Stimulated activated CD4-positive, alpha-beta T cell treated with anti-CD3 and anti-CD28 coated beads, Interleukin-2, amount 100 ng/mL, for 48 hours (primary cell): ENCODE measurements around the gene IL2RA.
A peak's percentile ranks its signal among the peaks of the same experiment; 100 is the strongest.
"Not testable (repeated sequence)": the region's sequence is repeated elsewhere in the genome, so short reads cannot be mapped to it uniquely, and the experiment has no call there.

ENCODE experiments used
- DNase-seq, 2 donors: peaks; one replicate each; pipeline ENCODE4 v3.0.0-alpha.2; 2020

IL2RA gene

DNA sequence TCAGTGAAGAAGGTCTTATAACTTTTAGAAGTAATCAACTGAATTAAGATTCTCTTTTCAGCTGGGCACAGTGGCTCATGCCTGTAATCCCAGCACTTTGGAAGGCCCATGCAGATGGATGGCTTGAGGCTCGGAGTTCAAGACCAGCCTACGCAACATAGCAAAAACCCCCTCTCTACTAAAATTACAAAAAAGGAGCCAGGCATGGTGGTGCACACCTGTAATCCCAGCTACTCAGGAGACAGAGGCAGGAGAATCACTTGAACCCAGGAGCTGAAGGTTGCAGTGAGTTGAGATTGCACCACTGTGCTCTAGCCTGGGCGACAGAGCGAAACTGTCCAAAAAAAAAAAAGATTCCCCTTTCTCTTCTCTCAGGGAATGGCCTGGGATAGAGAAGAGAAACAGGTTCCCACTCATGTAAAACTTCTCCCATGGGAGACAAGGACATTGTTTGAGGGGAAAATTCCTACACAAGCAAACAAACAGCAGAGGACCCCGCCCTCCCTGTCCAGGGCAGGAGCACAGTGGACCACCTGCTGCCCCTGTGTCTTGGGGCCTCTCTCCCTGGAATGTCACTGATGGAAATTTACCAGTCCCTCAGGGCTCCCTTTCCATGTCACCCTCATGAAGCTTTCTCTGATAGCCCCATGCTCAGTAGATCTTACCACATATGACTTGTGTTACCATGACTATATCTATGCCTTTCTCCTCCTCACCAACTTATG, 5.6 kb downstream of the IL2RA start:
- no peak for DNase-seq

DNA sequence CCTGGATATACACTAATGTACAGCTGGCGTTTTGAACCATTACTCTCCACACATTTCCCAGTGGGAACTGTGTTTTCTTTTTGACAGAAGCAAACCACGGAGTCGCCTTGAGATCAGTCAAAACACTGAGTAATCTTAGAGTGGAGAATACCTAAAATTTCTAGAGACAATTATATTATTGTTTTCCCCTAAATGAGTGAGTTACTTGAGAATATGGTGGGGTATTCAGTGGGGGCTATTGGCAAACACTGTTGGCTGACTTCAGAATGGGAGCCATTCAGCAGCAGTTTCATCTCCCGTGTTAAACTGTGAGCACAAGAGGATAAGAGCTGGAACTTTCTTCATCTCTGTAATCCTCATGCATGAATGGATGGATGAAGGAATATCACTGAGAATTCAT, 6.2 kb downstream of the IL2RA start:
- no peak for DNase-seq

DNA sequence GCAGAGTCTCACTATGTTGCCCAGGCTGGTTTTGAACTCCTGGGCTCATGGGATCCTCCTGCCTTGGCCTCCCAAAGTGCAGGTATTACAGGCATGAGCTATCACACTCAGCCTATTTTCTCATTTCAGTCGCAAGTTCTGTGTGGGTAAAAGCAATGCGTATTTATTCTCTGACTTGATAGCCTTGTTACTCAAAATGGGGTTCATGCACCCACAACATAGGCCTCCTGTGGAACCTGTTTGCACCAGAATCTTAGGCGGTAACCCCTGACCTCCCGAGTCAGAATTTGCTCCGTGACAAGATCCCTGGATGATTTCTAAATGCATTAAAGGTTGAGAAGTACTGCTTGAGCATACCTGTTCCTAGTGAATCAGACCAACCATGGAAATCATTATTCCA, 7.3 kb downstream of the IL2RA start:
- DNase-seq = no peak

- DNase-seq = no peak
Measured at GRCh38 chr10:6053816-6054631, 8.1 kb downstream of the IL2RA start.

GRCh38 chr10:6053303-6053702, 8.9 kb downstream of the IL2RA start:
- DNase-seq = no peak

DNA sequence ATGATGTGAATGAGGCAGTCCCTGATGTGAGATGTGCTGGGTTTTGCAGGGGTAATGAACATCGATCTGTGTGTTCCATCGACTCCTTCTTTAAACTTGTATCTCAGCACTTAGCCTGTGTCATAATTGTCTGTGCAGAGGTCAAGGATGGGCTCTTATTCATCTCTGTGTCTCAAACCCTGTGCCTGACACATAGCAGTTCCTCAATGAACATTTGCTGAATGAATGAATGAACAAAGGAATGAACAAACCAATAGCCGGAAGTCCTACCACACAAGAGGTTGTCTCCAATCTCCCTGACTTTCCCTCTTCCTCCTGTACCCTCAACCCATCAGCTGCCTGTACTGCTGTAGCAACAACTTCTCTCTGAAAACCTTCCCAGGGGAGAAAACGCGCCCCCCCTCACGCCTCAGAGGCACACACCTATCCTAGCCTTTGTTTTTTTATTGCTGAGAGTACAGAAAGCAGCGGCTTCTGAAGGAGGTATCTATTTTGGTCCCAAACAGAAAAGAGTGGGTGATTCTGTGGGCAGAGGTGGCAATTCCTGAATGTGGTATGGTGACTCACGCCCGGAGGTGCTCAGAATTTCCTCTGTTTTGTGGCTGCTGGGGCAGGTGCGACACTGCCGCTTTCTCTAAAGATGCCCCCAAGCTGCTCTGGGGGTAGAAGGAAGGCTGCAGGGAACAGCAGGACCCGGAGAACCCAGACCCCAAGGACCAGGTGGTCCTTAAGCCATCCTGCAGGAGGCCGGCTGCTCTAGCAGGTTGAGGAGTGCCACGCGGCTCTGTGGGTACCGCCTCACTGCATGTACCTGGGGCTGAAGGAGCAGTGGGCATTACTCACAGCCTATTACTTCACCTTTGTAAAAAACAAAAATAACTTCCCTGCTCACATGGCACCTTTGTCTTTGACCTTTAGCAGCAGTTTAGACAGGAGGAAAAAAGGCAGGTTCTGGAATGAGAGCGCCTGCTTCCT, 9.6 kb downstream of the IL2RA start:
- peak; percentile 70 to 73 for DNase-seq

- DNase-seq = peak; percentile 77 to 87
Measured at GRCh38 chr10:6050801-6051445, 11.2 kb downstream of the IL2RA start.

DNA sequence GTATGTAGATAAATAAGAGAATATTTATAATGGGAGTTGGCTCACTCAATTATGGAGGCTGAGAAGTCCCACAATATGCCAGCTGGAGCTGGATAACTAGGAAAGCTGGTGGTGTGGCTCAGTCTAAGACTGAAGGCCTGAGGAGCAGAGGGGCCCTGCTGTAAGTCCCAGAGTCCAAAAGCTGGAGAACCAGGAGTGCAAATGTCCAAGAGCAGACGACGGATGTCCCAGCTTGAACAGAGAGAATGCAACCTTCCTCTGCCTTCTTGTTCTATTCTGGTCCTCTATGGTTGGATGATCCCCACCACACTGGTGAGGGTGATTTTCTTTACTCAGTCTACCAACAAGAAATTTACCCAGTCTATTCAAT, 13.2 kb downstream of the IL2RA start:
- no peak for DNase-seq

DNA sequence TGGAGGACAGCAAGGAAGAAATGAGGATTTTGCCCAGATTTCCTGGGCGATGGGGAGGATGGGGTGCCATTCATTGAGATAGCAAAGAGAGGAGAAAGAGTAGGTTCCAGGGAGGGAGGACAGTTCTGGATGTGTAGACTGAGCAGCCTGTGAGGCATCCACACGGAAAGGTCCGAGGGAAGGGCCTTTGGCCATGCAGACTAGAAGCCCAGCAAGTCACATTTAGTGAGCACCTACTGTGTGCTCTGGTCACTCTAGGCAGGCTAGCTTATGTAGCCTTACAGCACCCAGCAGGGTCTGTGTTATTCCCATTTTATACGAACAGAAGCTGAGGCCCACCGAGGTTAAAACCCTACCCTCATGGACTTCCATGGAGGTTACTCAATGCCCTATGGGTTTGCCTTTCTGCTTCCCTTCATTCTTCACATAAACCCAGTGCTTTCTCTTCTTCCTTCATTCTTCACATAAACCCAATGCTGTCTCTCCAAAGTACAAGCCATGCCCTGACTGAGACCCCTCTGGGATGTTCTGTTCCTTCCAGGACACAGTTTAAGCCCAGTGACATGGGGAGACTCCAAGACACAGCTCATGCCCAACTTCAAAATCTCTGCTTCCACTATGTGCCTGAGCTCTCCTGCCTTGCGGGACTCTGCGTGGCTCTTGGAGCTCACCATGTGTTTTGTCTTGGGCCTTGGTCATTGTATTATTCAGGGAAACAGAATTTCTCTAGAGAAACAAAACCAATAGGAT, 13.7 kb downstream of the IL2RA start:
- DNase-seq = no peak

DNA sequence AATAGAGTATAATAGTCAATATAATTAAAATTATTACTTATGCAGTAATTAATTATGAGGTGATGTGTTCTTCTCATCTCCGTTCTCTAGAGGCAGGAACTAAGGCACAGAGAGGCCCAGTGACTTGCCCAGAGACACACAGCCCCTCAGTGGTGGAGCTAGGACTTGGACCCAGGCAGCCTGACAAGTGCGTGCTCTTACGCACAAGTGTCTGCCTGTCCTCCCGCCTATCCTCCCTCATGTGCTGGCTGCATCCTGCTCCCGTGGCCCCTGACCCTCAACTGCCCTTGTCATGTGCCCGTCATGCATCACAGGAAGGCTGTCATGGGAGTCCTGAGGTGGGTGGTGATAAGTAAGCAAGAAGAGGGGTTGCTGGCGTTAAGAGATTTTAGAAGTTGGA, 14.3 kb downstream of the IL2RA start:
- DNase-seq = no peak

- no peak for DNase-seq
Measured at GRCh38 chr10:6046773-6047611, 15.2 kb downstream of the IL2RA start.

DNA sequence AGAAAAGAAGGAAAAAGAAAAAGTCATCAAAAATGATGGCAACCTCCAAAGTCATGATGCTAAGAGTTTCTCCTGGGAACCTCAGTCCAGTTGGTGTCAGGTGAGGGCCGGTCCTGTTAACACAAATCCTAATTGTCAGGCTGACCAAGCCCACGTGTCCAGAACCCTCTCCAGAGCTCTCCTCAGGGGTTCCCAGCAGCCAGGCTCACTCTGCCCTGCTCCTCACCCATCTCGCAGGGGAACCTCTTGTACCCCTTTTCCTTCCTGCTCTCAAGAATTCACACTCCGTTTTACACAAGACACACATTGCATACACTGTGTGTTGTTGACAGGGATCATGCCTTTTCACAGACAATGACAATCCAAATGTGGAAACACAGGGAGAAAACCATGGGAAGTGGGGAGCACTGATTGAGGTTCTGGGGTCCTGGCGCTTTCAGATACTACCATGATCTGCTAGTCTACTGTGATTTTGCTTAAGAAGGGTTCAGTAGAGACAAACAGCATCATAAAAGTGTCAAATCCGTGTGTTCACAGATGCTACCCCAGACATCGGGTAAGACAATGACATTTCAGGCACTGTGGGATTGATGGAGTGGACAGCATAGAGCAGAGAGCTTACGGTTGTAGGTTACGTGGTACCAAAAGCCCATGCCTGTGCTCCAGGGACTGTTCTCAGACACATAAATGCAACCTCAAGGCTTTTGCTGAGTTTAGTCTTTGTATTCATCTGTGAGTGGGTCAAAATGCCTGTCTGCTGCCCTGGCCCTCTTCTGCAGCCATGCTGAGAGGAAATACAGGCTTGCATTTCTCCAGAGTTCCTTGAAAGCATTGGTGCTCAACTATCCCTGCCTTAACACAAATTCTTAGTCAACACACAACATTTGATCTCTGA, 16.0 kb downstream of the IL2RA start:
- DNase-seq = no peak

DNA sequence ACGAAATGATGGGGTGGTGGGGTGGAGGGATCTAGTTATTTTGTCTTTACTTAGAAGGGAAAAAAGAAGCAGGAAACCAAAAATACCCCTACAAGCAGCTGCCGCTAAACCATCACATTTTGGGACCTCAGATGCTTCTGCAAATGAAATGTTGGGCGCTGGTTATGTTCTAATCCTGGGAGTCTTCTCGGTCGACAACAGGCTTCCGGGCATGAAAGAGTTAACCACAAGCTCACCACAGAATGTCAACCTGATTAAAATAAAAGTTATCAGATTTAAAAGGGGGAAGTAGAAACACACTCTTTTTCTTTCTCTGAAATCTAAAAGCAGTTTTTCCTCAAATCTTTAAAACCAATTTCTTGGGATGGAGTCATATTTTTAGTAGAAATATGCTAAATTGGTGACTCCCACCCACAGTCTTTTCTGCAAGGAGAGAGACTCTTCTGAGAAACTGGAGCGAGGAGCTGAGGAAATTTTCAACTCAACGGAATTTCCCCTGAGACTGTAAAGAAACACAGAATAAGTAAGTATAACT, 16.8 kb downstream of the IL2RA start:
- no peak for DNase-seq

DNA sequence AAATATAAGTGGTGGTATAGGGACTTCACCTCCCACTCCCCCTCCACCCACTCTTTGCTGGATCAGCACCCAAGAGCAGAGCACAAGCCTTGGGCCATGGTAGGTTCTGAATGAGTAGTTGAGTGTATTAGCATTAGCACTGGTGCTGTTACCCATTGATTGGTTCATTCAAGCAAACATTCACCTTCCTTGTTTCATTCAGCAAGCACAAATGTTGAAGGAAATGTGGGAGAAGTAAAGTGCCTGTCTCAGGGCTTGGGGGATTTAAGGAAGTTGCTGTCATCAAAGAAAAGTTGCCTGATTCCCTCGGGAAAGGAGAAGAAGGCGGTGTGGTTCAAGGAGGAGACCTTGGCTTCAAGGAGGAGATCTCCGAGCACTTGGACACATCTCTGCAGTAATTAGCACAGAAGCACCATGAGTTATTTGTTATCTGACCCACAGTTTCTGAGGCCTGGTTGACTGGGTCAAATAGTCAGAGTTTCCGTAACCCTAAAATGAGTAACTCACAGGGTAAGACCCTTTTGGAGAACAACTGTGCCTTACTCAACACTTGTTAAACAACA, 17.3 kb downstream of the IL2RA start:
- no peak for DNase-seq

- DNase-seq = no peak
Measured at GRCh38 chr10:6044060-6044459, 18.1 kb downstream of the IL2RA start.

- DNase-seq = not testable (repeated sequence)
Measured at GRCh38 chr10:6043377-6043776, 18.8 kb downstream of the IL2RA start.

GRCh38 chr10:6040205-6040604, 22.0 kb downstream of the IL2RA start:
- no peak for DNase-seq

- DNase-seq = no peak
Measured at GRCh38 chr10:6039711-6040110, 22.5 kb downstream of the IL2RA start.

DNA sequence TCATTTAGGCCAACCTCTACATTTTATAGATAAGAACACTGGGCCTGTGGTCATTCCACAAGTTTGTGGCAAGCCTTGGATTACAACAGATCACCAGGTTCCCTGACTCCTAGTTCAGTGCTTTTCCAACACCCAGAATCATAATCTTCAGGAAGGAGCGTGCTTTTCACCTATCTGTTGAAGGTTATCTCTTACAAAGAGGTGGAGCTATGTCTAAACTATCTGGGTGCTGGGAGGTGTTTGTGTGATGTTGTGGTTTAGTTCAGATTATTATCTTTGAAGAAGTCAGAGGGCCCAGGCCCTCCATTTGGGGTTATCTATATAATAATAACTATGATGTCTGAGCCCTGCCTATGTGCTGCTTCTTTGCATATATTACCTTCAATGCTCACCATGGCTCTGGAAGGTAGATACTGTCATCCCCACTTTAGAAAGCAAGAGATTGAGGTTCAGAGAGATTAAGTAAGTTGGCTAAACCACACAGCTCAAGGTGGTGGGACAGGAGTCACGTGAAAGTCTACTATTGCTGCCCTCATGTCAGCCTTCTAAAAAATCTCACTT, 24.0 kb downstream of the IL2RA start:
- no peak for DNase-seq
